MCF 10A (cell line): ENCODE measurements around the gene TMEM131L. TPM values are rescaled to one million over a fixed set of nuclear protein-coding genes. Genes with fewer than 3 reads are reported as not detected.

Experiments used
- BruUV-seq: library from RNA; stranded (reverse); fragments of 400-500 nt; replicated peaks from 2 replicates; lab custom pipeline; 2021; lab: Mats Ljungman, UMichigan
- CTCF ChIA-PET: fragments of 300-600 bp; sonication (Branson Sonifier 250); formaldehyde crosslinking; extraction: SDS; loops from one replicate; lab custom pipeline; 2021; ENCODE audit warnings: antibody characterized with exemption, inconsistent platforms; lab: Yijun Ruan, JAX
- POLR2A ChIA-PET: fragments of 300-600, 350-650 bp; sonication (Branson Sonifier 250); formaldehyde crosslinking; extraction: SDS; loops from one replicate; lab custom pipeline; 2020; ENCODE audit warnings: antibody characterized with exemption, inconsistent platforms; lab: Yijun Ruan, JAX
- DNase-seq: peaks from one replicate; pipeline ENCODE4 v3.0.0-alpha.2; 2018; ENCODE audit not compliant: unreplicated experiment
- H3K27ac Mint-ChIP-seq: one replicate; pipeline ENCODE4 v1.8.0; 2022; ENCODE audit warnings: mild to moderate bottlenecking, low read depth, mixed read lengths; ENCODE audit not compliant: unreplicated experiment
- H3K27me3 Mint-ChIP-seq: one replicate; pipeline ENCODE4 v1.8.0; 2022; ENCODE audit warnings: mixed read lengths; ENCODE audit not compliant: insufficient read depth, unreplicated experiment
- H3K36me3 Mint-ChIP-seq: one replicate; pipeline ENCODE4 v1.8.0; 2022; ENCODE audit warnings: mild to moderate bottlenecking, moderate library complexity, mixed read lengths; ENCODE audit not compliant: insufficient read depth, unreplicated experiment
- H3K4me1 Mint-ChIP-seq: one replicate; pipeline ENCODE4 v1.8.0; 2022; ENCODE audit warnings: mixed read lengths; ENCODE audit not compliant: insufficient read depth, unreplicated experiment
- H3K4me3 Mint-ChIP-seq: one replicate; pipeline ENCODE4 v1.8.0; 2022; ENCODE audit warnings: mild to moderate bottlenecking, moderate library complexity, mixed read lengths; ENCODE audit not compliant: unreplicated experiment
- H3K9me3 Mint-ChIP-seq: one replicate; pipeline ENCODE4 v1.8.0; 2022; ENCODE audit warnings: mixed read lengths; ENCODE audit not compliant: unreplicated experiment
- intact Hi-C: fragments of 100-400 bp; cut with micrococcal nuclease; formaldehyde crosslinking; loops from 2 replicates; pipeline ENCODE4 v1.14.1; 2022
- total RNA-seq: library from RNA; stranded (reverse); gene quantifications from 2 replicates; pipeline ENCODE4 v1.2.3, GENCODE V29; 2022
- TF ChIP-seq, protein P1 (sequence below): fragments of 200-600 bp; IDR thresholded peaks from one replicate; pipeline ENCODE4 v1.8.0; 2022; ENCODE audit warnings: antibody characterized with exemption, mild to moderate bottlenecking; ENCODE audit not compliant: unreplicated experiment

TMEM131L gene
- total RNA-seq, 1 experiment from 2014 or later: 10.1 TPM

DNA sequence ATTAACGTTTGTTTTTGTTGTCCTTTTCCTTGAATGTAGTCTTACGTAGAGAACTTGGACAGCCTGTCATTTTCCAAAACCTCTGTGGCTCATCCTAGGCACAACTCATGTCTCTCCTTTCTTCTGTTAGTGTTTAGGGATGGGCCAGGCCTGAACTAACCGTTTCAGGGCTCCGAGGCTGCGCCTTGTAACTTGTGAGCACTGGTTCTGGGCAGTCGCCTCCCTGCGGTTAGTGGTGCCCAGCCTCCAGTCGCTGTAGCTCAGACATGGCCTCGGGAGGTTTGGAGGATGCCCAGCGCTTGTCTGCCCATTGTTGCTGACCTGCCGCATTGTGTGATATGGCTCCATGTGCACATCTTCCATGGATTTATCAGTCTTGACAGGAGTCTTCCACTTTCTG, 32.8 kb downstream of the TMEM131L start:
- H3K4me3 Mint-ChIP-seq: no peak overlapping the region
- no peaks in the 10 kb centered on the region for H3K9me3 Mint-ChIP-seq
- H3K27me3 Mint-ChIP-seq: no peaks in the 10 kb centered on the region
- H3K36me3 Mint-ChIP-seq: no peaks in the 10 kb centered on the region
- CTCF ChIA-PET: no interaction called here
- H3K27ac Mint-ChIP-seq: no peak overlapping the region
- BruUV-seq: no TSS peak
- H3K4me1 Mint-ChIP-seq: peaks cover 15% of the 10 kb centered on the region
- intact Hi-C loops: no loop called here
- POLR2A ChIA-PET: interaction anchor here (1.8 kb wide), 1 partner anchor 31 kb away, joined by 6 read pairs; no protein-coding TSS in a partner anchor
- TF ChIP-seq, protein P1, sequence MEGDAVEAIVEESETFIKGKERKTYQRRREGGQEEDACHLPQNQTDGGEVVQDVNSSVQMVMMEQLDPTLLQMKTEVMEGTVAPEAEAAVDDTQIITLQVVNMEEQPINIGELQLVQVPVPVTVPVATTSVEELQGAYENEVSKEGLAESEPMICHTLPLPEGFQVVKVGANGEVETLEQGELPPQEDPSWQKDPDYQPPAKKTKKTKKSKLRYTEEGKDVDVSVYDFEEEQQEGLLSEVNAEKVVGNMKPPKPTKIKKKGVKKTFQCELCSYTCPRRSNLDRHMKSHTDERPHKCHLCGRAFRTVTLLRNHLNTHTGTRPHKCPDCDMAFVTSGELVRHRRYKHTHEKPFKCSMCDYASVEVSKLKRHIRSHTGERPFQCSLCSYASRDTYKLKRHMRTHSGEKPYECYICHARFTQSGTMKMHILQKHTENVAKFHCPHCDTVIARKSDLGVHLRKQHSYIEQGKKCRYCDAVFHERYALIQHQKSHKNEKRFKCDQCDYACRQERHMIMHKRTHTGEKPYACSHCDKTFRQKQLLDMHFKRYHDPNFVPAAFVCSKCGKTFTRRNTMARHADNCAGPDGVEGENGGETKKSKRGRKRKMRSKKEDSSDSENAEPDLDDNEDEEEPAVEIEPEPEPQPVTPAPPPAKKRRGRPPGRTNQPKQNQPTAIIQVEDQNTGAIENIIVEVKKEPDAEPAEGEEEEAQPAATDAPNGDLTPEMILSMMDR: no peak
- DNase-seq: no peak

DNA sequence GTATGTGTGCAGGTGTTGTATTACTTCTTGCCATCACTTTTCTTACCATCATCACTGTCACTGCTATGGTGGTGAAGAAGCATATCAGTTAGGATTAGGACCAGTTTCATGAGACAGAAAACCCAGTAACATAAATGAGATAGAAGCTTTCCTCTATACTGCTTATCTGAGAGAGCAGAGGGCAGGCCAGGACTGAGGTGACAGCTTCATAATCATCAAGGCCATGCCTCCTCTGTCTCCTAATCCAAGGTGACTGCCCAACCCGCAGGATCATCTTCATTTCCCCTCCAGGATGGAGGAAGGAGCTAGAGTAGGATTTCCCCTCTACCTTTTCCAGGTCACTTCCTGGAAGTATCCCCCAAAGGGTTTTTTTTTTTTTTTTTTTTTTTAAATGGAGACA, 35.4 kb downstream of the TMEM131L start:
- intact Hi-C loops: no loop called here
- no peaks in the 10 kb centered on the region for H3K27me3 Mint-ChIP-seq
- BruUV-seq: no TSS peak

DNA sequence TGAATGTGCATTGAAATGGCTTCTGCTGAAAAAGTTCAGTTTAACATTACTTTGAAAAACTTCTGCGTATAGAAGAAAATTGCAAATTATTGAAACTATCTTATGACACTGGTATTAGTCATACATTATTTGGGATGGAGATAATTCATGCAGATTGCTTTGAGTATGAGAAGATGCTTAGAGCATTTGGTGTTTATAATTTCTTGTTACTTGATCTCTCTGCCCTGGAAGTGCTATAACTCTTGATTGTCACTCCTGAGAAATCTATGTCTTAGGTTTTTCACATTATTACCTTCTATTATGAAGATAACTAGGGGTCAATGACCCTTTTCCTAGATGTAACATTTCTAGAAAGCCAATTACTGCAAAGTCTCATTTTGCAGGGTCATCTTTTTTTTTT, 36.4 kb downstream of the TMEM131L start:
- no peak for DNase-seq
- no peaks in the 10 kb centered on the region for H3K36me3 Mint-ChIP-seq
- no peak overlapping the region for H3K4me3 Mint-ChIP-seq
- TF ChIP-seq, protein P1: no peak
- BruUV-seq: no TSS peak
- ChIA-PET CTCF (no interaction called here), POLR2A (no interaction called here)
- H3K27ac Mint-ChIP-seq: no peak overlapping the region
- no peaks in the 10 kb centered on the region for H3K9me3 Mint-ChIP-seq
- intact Hi-C loops: no loop called here
- H3K27me3 Mint-ChIP-seq: no peaks in the 10 kb centered on the region
- H3K4me1 Mint-ChIP-seq: peaks cover 9% of the 10 kb centered on the region

More for the DNA sequence above, 35.4 kb downstream of the TMEM131L start:
- H3K9me3 Mint-ChIP-seq: no peaks in the 10 kb centered on the region
- CTCF ChIA-PET: interaction anchor here (0.8 kb wide), 1 partner anchor 75 kb away, joined by 4 read pairs; no protein-coding TSS in a partner anchor
- H3K4me3 Mint-ChIP-seq: no peak overlapping the region
- H3K27ac Mint-ChIP-seq: no peak overlapping the region
- peaks cover 8% of the 10 kb centered on the region for H3K4me1 Mint-ChIP-seq
- TF ChIP-seq, protein P1: no peak
- POLR2A ChIA-PET: no interaction called here
- DNase-seq: no peak
- no peaks in the 10 kb centered on the region for H3K36me3 Mint-ChIP-seq

DNA sequence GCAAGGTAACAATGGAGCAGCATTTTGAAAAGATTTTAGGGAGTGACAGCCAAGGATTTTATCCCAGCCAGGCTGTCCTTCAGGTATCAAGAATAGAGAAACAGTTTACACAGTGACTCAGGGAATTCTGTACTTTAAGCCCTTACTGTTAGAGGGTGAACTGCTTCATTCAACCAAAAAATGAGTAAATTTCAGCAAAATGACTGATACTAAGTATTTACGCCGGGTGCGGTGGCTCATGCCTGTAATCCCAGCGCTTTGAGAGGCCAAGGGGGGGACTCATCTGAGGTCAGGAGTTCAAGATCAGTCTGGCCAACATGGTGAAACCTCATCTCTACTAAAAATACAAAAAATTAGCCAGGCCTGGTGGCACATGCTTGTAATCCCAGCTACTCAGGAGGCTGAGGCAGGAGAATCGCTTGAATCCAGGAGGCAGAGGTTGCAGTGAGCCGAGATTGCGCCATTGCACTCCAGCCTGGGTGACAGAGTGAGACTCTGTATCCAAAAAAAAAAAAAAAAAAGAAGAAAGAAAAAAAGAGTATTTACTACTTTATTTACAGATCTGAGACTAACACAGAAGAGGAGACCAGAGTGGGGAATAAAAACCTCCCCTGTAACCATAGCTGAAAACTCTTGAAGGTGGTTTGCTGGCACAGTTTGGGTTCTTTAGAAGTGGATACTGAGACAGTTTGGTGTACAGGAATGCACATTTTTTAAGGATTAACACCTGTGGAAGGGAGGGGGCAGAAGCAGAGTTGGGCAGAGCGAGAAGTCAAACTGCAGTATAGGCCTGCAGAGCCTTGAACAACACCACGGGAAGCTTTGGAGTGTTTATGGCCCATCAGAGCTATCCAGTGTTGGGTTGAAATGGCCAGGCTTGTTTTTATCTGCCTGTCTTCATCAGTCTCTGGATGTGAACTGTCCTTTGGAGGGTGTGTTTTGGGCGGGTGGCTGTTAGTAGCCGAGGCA, 40.5 kb downstream of the TMEM131L start:
- no peak for DNase-seq
- no peaks in the 10 kb centered on the region for H3K27me3 Mint-ChIP-seq
- peaks cover 8% of the 10 kb centered on the region for H3K4me1 Mint-ChIP-seq
- H3K9me3 Mint-ChIP-seq: no peaks in the 10 kb centered on the region
- intact Hi-C loops: no loop called here
- H3K36me3 Mint-ChIP-seq: no peaks in the 10 kb centered on the region
- peak overlapping the region; percentile 8 for H3K27ac Mint-ChIP-seq
- ChIA-PET CTCF (interaction anchor here (0.5 to 0.6 kb wide), 3 partner anchors 9 to 251 kb away, joined by 3 read pairs; no protein-coding TSS in a partner anchor), POLR2A (no interaction called here)
- no TSS peak for BruUV-seq
- H3K4me3 Mint-ChIP-seq: no peak overlapping the region
- TF ChIP-seq, protein P1: no peak
